ENCODE results near the gene TIMP3.
"Not testable (repeated sequence)": the region's sequence is repeated elsewhere in the genome, so short reads cannot be mapped to it uniquely, and the experiment has no call there.

The TIMP3 gene

DNA sequence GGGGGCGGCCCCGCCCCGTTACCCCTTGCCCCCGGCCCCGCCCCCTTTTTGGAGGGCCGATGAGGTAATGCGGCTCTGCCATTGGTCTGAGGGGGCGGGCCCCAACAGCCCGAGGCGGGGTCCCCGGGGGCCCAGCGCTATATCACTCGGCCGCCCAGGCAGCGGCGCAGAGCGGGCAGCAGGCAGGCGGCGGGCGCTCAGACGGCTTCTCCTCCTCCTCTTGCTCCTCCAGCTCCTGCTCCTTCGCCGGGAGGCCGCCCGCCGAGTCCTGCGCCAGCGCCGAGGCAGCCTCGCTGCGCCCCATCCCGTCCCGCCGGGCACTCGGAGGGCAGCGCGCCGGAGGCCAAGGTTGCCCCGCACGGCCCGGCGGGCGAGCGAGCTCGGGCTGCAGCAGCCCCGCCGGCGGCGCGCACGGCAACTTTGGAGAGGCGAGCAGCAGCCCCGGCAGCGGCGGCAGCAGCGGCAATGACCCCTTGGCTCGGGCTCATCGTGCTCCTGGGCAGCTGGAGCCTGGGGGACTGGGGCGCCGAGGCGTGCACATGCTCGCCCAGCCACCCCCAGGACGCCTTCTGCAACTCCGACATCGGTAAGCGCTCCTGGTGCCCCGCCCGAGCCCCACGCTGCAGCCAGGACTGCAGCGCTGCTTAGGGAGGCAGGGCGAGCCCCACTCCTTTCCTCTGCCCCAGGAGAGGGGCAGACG lies at the start of gene TIMP3:
Gene TIMP3 (plus strand): TSS at position 169 of the 700 bp plus-strand sequence. CDS start 297 bp downstream, at position 466.
- Mint-ChIP-seq H3K36me3 (ENCODE audit: low read depth) (no peaks in the 10 kb centered on the region), H3K9me3 (no peaks in the 10 kb centered on the region), H3K4me1 (ENCODE audit: low read depth) (peaks cover 15% of the 10 kb centered on the region), H3K4me3 (no peak within 1 kb of the TSS), H3K27me3 (peaks cover 71% of the 10 kb centered on the region), H3K27ac (no peak within 1 kb of the TSS)

DNA sequence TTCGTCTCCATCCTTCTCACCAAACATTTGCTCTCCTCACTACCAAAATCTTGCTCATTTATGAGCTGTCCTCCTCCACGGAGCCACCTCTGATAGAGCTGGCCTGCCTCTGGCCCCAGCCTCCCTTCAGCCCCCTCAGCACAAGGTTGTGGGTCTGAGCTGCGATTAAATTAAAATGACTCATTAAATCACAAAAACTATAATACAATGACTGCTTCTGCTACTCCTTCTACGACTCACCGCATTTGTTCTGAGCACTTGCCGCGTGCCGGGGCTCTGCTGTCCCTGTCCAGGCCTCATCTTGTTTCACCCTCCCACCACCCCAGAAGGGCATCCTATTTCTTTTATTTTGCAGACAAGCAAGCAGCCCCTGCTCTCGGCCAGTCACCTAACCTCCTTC lies 49.2 kb upstream of the TIMP3 start:
- H3K36me3 Mint-ChIP-seq (ENCODE audit: low read depth): no peaks in the 10 kb centered on the region
- no peak overlapping the region for H3K27ac Mint-ChIP-seq

DNA sequence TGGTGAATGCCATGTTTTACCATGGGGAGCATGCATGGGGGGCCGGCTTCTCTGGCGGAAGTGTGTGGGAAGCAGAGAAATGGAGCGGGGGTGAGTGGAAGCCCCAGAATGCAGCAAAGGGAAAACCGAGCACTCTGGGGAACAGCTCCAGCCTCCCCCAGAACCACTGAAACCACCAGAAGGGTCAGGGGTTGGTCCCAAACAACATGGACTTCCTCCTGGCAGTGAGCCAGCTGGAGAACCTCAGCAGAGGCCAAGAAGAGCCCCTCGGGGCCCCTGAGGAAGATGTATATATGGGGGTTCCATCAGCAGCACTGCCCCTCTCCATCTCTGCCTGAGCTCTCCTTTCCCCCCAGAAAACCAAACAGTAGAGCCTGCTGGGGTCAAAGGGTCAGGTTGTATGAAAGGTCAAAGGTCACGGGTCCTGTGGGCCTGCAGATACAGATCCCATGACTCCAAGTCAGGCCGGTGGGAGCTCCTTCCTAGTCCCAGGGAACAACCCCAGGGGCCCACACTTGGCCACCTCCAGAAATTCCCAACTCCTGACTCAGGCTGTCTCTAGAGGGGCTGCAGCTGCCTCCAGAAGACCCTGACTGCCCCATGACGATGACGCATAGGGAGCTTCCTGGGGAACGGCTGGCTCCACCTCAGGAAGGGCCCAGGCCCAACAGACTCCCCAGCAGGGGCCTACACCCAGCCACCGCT lies 48.5 kb upstream of the TIMP3 start:
- Mint-ChIP-seq H3K4me1 (ENCODE audit: low read depth) (peaks cover 7% of the 10 kb centered on the region), H3K27me3 (peaks cover 3% of the 10 kb centered on the region), H3K4me3 (no peak overlapping the region), H3K9me3 (no peaks in the 10 kb centered on the region), H3K27ac (no peak overlapping the region), H3K36me3 (ENCODE audit: low read depth) (no peaks in the 10 kb centered on the region)

More for the DNA sequence above, 49.2 kb upstream of the TIMP3 start:
- H3K4me1 Mint-ChIP-seq (ENCODE audit: low read depth): peaks cover 7% of the 10 kb centered on the region
- H3K9me3 Mint-ChIP-seq: no peaks in the 10 kb centered on the region
- H3K4me3 Mint-ChIP-seq: no peak overlapping the region
- peaks cover 3% of the 10 kb centered on the region for H3K27me3 Mint-ChIP-seq

DNA sequence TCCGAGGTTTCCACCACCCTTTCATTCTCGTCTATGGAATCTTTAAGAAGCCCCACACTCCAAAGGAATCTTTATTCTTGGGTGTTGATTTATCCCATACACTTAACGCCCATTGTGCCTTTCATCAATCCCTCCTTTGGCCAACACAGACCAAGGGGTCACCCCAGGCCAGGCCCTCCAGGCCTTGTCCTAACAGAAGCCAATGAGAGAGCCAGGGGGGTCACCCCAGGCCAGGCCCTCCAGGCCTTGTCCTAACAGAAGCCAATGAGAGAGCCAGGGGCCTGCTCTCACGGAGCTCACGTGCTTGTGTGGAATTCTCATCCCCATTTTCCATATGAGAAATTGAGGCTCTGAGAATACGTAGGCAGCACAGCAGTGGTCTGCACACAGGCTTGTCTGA lies 47.9 kb upstream of the TIMP3 start:
- Mint-ChIP-seq H3K36me3 (ENCODE audit: low read depth) (no peaks in the 10 kb centered on the region), H3K27ac (no peak overlapping the region), H3K4me1 (ENCODE audit: low read depth) (peaks cover 7% of the 10 kb centered on the region), H3K27me3 (no peaks in the 10 kb centered on the region), H3K4me3 (no peak overlapping the region), H3K9me3 (no peaks in the 10 kb centered on the region)

DNA sequence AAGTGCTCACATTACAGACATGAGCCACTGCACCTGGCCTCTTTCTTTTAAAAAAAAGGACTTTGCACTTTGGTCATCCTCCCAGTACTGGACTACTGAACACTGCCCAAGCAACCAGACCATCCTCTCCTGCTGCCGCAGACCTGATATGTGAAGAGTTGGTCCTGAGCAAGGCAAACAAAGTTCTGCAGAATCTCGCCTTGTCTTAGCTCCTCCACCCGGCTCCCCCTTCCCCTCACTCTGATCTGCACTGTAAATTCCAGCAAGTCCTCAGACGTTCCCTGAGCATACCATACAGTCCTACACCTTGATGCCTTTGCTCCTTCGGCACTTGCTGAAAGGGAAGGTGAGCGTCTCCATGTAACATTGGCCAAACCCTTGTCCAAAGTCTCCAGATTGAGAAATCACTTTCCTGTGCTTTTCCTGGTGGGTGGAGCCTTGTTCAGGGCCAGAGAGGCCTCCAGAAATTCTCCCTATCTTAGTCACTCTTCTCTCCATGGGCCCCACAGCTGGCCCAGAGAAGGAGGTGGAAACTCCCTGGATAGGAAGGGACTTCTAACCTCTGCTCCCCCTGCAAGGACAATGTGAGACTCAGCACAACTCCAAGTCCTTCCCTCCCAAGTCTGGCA lies 47.0 kb upstream of the TIMP3 start:
- H3K9me3 Mint-ChIP-seq: no peaks in the 10 kb centered on the region
- no peak overlapping the region for H3K27ac Mint-ChIP-seq
- no peaks in the 10 kb centered on the region for H3K27me3 Mint-ChIP-seq
- H3K4me3 Mint-ChIP-seq: no peak overlapping the region
- H3K36me3 Mint-ChIP-seq (ENCODE audit: low read depth): no peaks in the 10 kb centered on the region
- H3K4me1 Mint-ChIP-seq (ENCODE audit: low read depth): peaks cover 7% of the 10 kb centered on the region

DNA sequence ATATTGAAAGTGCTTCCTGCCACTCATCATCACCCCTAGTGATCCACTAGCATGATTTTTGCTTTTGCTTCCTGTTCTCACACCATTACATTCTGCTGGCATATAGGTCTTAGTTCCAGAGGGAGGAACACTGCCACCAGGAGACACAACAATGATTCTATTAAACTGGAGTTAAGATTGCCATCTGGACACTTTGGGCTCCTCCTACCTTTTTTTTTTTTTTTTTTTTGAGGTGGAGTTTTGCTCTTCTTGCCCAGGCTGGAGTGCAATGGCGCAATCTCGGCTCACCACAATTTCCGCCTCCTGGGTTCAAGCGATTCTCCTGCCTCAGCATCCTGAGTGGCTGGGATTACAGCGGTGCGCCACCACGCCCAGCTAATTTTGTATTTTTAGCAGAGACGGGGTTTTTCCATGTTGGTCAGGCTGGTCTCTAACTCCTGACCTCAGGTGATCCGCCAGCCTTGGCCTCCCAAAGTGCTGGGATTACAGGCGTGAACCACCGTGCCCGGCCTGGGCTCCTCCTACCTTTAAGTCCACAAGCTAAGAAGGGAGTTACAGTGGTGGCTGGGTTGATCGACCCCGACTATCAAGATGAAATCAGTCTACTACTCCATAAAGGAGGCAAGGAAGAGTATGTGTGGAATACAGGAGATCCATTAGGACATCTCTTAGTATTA lies 44.3 kb upstream of the TIMP3 start:
- H3K36me3 Mint-ChIP-seq (ENCODE audit: low read depth); H3K9me3 Mint-ChIP-seq; H3K4me1 Mint-ChIP-seq (ENCODE audit: low read depth); H3K4me3 Mint-ChIP-seq; H3K27ac Mint-ChIP-seq: not testable (repeated sequence)
- H3K27me3 Mint-ChIP-seq: peaks cover 14% of the 10 kb centered on the region

DNA sequence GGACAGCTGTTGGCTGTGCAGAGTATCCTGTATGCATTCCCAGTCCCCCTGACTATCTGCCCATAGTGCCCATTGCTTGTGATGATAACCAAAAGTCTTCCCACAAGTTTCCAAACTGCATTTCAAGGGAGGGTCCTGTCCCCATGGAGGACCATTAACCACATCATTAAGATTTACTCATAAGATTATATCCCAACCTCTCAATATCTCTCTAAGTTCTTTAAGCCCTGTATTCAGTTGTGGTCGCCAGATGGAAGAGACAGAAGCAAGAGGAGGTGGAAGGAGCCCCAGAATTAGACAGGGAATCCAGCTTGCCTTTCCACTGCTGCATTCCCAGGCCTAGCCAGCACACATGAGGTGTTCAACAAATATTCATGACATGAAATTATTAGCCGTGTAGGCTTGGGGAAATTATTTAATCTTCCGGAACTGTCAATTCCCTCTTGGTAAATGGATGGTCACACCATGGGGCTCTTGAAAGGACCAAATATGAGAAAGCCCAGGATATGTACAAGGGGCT lies 42.6 kb upstream of the TIMP3 start:
- no peak overlapping the region for H3K27ac Mint-ChIP-seq
- H3K4me3 Mint-ChIP-seq: no peak overlapping the region
- H3K9me3 Mint-ChIP-seq: no peaks in the 10 kb centered on the region
- H3K4me1 Mint-ChIP-seq (ENCODE audit: low read depth): no peaks in the 10 kb centered on the region
- H3K36me3 Mint-ChIP-seq (ENCODE audit: low read depth): no peaks in the 10 kb centered on the region
- peaks cover 24% of the 10 kb centered on the region for H3K27me3 Mint-ChIP-seq

DNA sequence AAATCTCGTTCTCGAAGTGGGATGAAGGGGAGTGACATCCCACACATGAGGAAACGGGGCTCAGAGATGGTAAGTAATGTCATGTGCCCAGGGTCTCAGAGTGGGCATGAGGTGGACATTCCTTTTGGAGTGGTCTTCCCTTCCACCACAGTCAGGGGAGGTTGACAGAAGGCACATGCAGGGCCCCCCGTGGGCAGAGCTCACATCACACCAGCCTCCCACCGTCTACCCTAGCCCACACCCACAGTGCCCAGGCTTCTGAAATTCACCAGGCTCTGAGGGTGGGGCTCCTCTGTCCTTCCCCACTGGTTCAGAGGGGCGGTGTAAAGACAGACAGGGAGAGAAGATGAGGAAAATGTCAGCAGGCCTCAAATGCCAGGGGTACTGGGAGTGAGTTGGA lies 41.1 kb upstream of the TIMP3 start:
- H3K27ac Mint-ChIP-seq: no peak overlapping the region
- no peaks in the 10 kb centered on the region for H3K9me3 Mint-ChIP-seq
- H3K27me3 Mint-ChIP-seq: peaks cover 24% of the 10 kb centered on the region
- H3K4me1 Mint-ChIP-seq (ENCODE audit: low read depth): peaks cover 3% of the 10 kb centered on the region
- no peak overlapping the region for H3K4me3 Mint-ChIP-seq
- H3K36me3 Mint-ChIP-seq (ENCODE audit: low read depth): no peaks in the 10 kb centered on the region

DNA sequence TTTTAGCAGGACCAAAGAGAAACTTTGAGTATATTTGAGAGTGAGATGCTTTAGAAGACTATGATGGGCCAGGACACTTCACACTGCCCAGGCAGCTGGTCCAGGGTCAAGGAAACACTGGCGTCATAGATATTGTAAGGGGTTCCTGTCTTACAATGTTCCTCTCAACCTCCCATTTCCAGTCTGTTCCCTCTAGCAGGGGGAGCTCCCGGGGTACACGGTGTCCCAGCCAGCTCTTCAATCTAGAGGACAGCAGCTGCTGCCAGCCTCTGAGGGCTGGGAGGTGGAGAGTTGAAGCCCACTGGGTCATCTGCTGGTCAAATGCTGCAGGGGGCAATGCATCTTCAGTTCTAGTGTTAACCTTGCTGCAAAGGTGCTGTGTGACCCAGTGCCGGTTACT lies 40.7 kb upstream of the TIMP3 start:
- H3K27ac Mint-ChIP-seq: no peak overlapping the region
- H3K9me3 Mint-ChIP-seq: no peaks in the 10 kb centered on the region
- H3K36me3 Mint-ChIP-seq (ENCODE audit: low read depth): no peaks in the 10 kb centered on the region
- H3K4me3 Mint-ChIP-seq: no peak overlapping the region
- H3K4me1 Mint-ChIP-seq (ENCODE audit: low read depth): peaks cover 3% of the 10 kb centered on the region
- peaks cover 24% of the 10 kb centered on the region for H3K27me3 Mint-ChIP-seq

DNA sequence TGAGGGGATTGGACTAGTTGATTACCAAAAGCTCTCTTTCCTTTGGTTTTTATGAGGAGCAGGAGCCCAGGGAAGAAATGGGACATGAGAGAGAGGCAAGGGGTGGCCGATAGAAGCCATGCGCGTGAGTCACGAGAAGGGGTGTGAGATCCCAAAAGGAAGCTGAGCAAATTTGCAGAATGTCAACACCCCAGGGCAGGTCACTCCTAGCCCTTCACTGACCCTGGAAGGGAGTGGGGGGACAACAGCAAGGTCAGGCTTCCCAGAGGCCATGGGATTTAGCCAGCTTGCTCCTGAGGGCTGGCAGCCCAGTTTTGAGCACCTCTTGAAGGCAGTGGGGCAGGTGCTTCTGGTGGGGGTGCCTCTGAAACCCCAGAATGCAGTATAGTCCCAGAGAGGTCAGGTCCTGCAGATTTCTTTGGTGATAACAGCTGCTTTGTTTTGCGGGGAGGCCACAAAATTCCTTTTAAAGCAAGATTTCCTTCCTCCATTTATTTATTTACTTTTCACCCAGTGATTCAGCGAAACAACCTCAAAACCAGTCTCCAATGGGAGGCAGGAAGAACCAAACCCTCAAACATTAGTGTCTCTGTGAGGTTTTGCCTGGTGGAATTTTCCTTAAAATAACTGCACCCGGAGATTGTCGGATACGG lies 40.1 kb upstream of the TIMP3 start:
- Mint-ChIP-seq H3K27me3 (peaks cover 24% of the 10 kb centered on the region), H3K4me3 (no peak overlapping the region), H3K9me3 (no peaks in the 10 kb centered on the region), H3K4me1 (ENCODE audit: low read depth) (peaks cover 3% of the 10 kb centered on the region), H3K27ac (no peak overlapping the region), H3K36me3 (ENCODE audit: low read depth) (no peaks in the 10 kb centered on the region)

DNA sequence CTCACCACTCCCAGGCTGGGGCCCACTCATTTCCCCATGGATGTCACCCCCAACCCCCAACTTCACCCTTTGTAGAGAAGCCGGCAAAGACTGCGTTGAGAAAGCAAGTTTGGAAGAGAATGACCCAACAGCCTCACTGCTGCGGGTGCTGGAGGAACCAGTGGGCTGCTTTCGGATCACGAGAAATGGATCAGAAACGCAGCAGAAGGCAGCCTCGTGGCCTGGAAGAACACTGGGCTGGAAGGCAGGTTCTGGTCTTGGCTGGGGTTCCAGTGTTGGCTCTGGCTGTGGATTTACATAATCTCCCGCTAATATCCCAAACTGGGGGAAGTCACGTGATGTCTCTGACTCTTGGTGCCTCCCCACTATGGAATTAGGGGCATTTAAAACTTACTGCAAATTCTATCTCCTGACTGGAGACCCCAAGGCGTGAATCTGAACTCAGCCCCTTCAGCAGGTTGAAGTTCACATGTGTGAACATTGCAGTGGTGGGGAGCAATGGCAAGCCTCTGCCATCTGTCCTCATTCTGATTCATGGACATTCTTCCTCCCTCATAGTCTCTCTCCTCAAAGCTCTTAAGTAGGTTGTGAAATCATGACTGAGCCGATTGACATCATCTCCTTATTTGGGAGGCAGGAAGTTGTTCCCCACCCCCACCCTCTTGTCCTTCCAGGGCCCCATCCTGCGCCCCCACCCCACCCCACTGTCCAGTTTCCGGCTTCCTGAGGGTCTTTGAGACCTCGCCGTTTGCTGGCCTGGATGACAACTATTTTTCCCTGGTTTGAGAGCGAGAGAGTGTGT lies 37.0 kb upstream of the TIMP3 start:
- H3K4me1 Mint-ChIP-seq (ENCODE audit: low read depth): peaks cover 3% of the 10 kb centered on the region
- H3K4me3 Mint-ChIP-seq: no peak overlapping the region
- H3K9me3 Mint-ChIP-seq: no peaks in the 10 kb centered on the region
- no peaks in the 10 kb centered on the region for H3K36me3 Mint-ChIP-seq (ENCODE audit: low read depth)
- no peak overlapping the region for H3K27ac Mint-ChIP-seq
- peaks cover 24% of the 10 kb centered on the region for H3K27me3 Mint-ChIP-seq

DNA sequence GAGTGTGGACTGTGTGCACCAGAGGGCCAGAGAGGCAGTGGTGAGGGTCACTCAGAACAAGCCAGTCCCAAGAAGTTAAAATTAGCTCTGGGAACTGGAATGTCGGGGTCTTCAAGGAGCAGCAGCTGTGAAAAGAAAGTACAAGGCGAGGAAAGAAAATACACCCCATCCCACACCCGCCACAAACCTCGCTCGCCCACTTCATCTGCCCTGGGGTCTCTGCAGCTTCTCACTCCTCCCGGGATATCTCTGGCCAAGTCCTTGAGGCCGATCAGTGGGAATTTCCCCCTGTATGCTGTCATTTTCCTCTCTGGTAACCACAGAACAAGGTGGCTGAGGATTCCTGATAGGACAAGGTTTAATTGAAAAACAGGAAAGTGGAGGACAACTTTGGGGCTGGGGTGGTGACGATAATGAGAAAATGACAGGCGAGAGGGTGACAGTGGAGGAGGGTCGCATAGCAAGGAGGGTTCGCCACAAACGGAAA lies 36.3 kb upstream of the TIMP3 start:
- H3K27me3 Mint-ChIP-seq: peaks cover 24% of the 10 kb centered on the region
- no peaks in the 10 kb centered on the region for H3K36me3 Mint-ChIP-seq (ENCODE audit: low read depth)
- H3K4me3 Mint-ChIP-seq: no peak overlapping the region
- no peaks in the 10 kb centered on the region for H3K9me3 Mint-ChIP-seq
- no peak overlapping the region for H3K27ac Mint-ChIP-seq
- peaks cover 3% of the 10 kb centered on the region for H3K4me1 Mint-ChIP-seq (ENCODE audit: low read depth)

DNA sequence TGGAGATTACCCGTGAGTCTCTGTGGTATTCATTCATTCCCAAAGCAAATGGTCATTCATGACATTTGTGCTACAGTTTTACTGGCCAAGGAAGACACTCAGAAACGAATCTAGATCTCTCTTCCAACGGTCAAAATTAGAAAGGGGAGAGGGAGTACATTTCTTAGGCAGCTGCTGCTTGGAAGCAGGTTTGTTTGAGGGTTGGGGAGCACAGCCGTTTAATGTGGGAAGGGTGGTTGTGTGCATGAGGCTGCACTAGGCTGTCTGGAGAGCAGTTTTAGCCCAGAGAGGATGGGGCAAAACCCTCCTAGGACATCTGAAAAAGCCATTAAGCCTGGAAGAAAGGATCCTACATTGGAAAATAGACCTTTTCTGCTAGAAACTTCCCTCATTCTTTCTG lies 29.7 kb upstream of the TIMP3 start:
- Mint-ChIP-seq H3K9me3 (no peaks in the 10 kb centered on the region), H3K36me3 (ENCODE audit: low read depth) (no peaks in the 10 kb centered on the region), H3K27ac (no peak overlapping the region), H3K27me3 (no peaks in the 10 kb centered on the region), H3K4me3 (no peak overlapping the region), H3K4me1 (ENCODE audit: low read depth) (no peaks in the 10 kb centered on the region)

DNA sequence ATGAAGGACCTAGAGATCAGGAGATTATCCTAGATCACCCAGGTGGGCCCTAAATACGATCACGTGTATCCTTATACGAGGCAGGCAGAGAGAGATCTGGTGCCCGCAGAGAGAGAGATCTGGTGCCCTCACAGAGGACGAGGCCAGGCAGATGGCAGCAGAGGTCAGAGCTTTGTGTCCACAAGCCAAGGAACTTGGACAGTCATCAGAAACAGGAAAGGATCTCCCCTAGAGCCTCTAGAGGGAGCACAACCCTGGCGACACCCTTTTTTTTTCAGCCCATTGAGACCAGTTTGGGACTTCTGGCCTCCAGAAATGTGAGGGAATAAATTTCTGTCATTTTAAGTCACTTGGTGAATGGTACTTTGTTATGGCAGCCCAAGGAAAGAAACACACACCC lies 25.5 kb upstream of the TIMP3 start:
- no peak overlapping the region for H3K27ac Mint-ChIP-seq

More for the DNA sequence above, 25.5 kb upstream of the TIMP3 start:
- Mint-ChIP-seq H3K4me1 (ENCODE audit: low read depth) (no peaks in the 10 kb centered on the region), H3K4me3 (no peak overlapping the region), H3K9me3 (no peaks in the 10 kb centered on the region), H3K36me3 (ENCODE audit: low read depth) (no peaks in the 10 kb centered on the region), H3K27me3 (no peaks in the 10 kb centered on the region)

All from stimulated activated naive CD8-positive, alpha-beta T cell treated with anti-CD3 and anti-CD28 coated beads, Interleukin-15, Interleukin-2, amounts not matched to agents 100 ng/mL and 50 ng/mL, for 24 hours (primary cell).